DOHH2 (cell line): ENCODE data around the gene SCN4B.

Experiments used
- H3F3A ChIP-seq: fragments of 200-600 bp; sonication (generic), shearing (Covaris generic); 2 replicates; pipeline ENCODE4 v1.6.0; 2016; ENCODE audit warnings: antibody characterized with exemption, mild to moderate bottlenecking; ENCODE audit not compliant: control insufficient read depth, insufficient read depth
- H3K27ac ChIP-seq: fragments of 200-600 bp; sonication (generic); 2 replicates; pipeline ENCODE4 v1.5.1; 2014; ENCODE audit warnings: low read depth, mild to moderate bottlenecking, low read length, moderate library complexity
- H3K27me3 ChIP-seq: fragments of 200-600 bp; sonication (generic); 2 replicates; pipeline ENCODE4 v1.6.1; 2014; ENCODE audit warnings: mild to moderate bottlenecking, low read length, mixed read lengths; ENCODE audit not compliant: control insufficient read depth
- H3K36me3 ChIP-seq: fragments of 200-600 bp; sonication (generic); 2 replicates; pipeline ENCODE4 v1.6.1; 2014; ENCODE audit warnings: mild to moderate bottlenecking, low read length, moderate library complexity, mixed read lengths; ENCODE audit not compliant: control insufficient read depth
- H3K4me1 ChIP-seq: fragments of 200-600 bp; sonication (generic); 2 replicates; pipeline ENCODE4 v1.6.1; 2014; ENCODE audit warnings: mild to moderate bottlenecking, low read length, mixed read lengths; ENCODE audit not compliant: control insufficient read depth
- H3K4me2 ChIP-seq: fragments of 200-600 bp; sonication (generic); 2 replicates; pipeline ENCODE4 v1.6.0; 2014; ENCODE audit warnings: mild to moderate bottlenecking, low read length, moderate library complexity
- H3K4me3 ChIP-seq: fragments of 200-600 bp; sonication (generic); 2 replicates; pipeline ENCODE4 v1.5.1; 2014; ENCODE audit warnings: mild to moderate bottlenecking, low read length, mixed read lengths
- H3K79me2 ChIP-seq: fragments of 200-600 bp; sonication (generic); 2 replicates; pipeline ENCODE4 v1.6.1; 2014; ENCODE audit warnings: mild to moderate bottlenecking, low read length, mixed read lengths; ENCODE audit not compliant: control insufficient read depth
- H3K9me2 ChIP-seq: fragments of 200-600 bp; sonication (generic); replicated peaks from 2 replicates; pipeline ENCODE4 v1.6.1; 2014; ENCODE audit warnings: mild to moderate bottlenecking, low read length, mixed read lengths; ENCODE audit not compliant: control insufficient read depth
- H3K9me3 ChIP-seq: fragments of 200-600 bp; sonication (generic); 2 replicates; pipeline ENCODE4 v1.6.1; 2014; ENCODE audit warnings: antibody characterized with exemption, low read length, mixed read lengths; ENCODE audit not compliant: control insufficient read depth, insufficient read depth
- H4K20me1 ChIP-seq: fragments of 200-600 bp; sonication (generic); 2 replicates; pipeline ENCODE4 v1.6.0; 2014; ENCODE audit warnings: low read depth, mild to moderate bottlenecking, antibody characterized with exemption, low read length, moderate library complexity; ENCODE audit not compliant: control insufficient read depth, insufficient read depth
- CTCF ChIP-seq: fragments of 200-600 bp; sonication (generic); IDR thresholded peaks from one replicate; pipeline ENCODE4 v1.5.1; 2014; ENCODE audit warnings: antibody characterized with exemption, mild to moderate bottlenecking, low read depth, low read length; ENCODE audit not compliant: poor library complexity, severe bottlenecking
- EZH2phosphoT487 ChIP-seq: fragments of 200-600 bp; sonication (generic); IDR thresholded peaks from 2 replicates; pipeline ENCODE4 v1.6.1; 2017; ENCODE audit warnings: borderline replicate concordance, mild to moderate bottlenecking, antibody characterized with exemption, low read length, moderate library complexity, mixed read lengths

Gene SCN4B

GRCh38 chr11:118155776-118156530 is 3.3 kb upstream of the SCN4B start:
- Histone ChIP-seq H3K9me3 (no peaks in the 10 kb centered on the region), H3K4me3 (no peak overlapping the region), H4K20me1 (no peaks in the 10 kb centered on the region), H3K4me2 (no peak overlapping the region), H3K27me3 (peaks cover 87% of the 10 kb centered on the region), H3K36me3 (no peaks in the 10 kb centered on the region), H3F3A (no peaks in the 10 kb centered on the region), H3K27ac (no peak overlapping the region), H3K4me1 (no peaks in the 10 kb centered on the region), H3K9me2 (no peaks in the 10 kb centered on the region), H3K79me2 (no peaks in the 10 kb centered on the region)
- TF ChIP-seq CTCF, result no peak
- no peak for TF ChIP-seq EZH2phosphoT487

- Histone ChIP-seq H3K4me3 (no peak overlapping the region), H3K9me2 (no peaks in the 10 kb centered on the region), H3K27ac (no peak overlapping the region), H3K9me3 (no peaks in the 10 kb centered on the region), H4K20me1 (no peaks in the 10 kb centered on the region), H3K79me2 (no peaks in the 10 kb centered on the region), H3F3A (no peaks in the 10 kb centered on the region), H3K36me3 (no peaks in the 10 kb centered on the region), H3K27me3 (peaks cover 82% of the 10 kb centered on the region), H3K4me2 (no peak overlapping the region), H3K4me1 (no peaks in the 10 kb centered on the region)
- TF ChIP-seq EZH2phosphoT487 (no peak), CTCF (no peak)
Measured at GRCh38 chr11:118154641-118155040, 2.0 kb upstream of the SCN4B start.

DNA sequence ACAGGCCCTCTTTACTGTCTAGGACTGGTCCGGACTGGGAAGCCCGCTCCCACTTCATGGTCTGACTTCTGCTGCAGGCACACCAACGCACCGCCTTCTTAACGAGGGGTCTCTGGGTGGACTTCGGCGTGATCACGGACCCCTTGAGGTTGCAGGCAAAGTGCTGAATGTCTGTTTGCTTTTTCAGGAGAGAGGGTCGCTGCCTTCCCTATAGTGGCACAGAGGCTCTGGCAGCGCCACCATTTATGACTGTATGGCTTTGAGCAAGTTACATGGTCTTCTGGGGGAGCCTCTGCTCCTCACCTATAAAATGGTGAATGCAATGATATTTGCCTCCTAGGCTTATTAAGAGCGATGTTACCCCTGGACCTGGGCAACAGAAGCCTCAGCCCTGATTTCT is 1.4 kb upstream of the SCN4B start:
- H3F3A ChIP-seq, result no peaks in the 10 kb centered on the region
- no peak overlapping the region for H3K27ac ChIP-seq
- H3K9me3 ChIP-seq, result no peaks in the 10 kb centered on the region
- H3K4me1 ChIP-seq, result no peaks in the 10 kb centered on the region
- no peaks in the 10 kb centered on the region for H3K36me3 ChIP-seq
- no peaks in the 10 kb centered on the region for H3K79me2 ChIP-seq
- H3K27me3 ChIP-seq, result peaks cover 82% of the 10 kb centered on the region
- H4K20me1 ChIP-seq, result no peaks in the 10 kb centered on the region
- TF ChIP-seq EZH2phosphoT487 (no peak), CTCF (no peak)
- H3K9me2 ChIP-seq, result no peaks in the 10 kb centered on the region
- no peak overlapping the region for H3K4me3 ChIP-seq
- H3K4me2 ChIP-seq, result no peak overlapping the region
